ENCODE measurements around the gene SPAG4. TPM values are rescaled to one million over a fixed set of nuclear protein-coding genes. Genes with fewer than 3 reads are reported as not detected.

Gene SPAG4
- 2.7 and 12.2 TPM in 2 replicates for total RNA-seq

GRCh38 chr20:35615667-35616464, at the start of gene SPAG4:
Gene SPAG4, plus strand, starts transcription at chr20:35615829. Its CDS starts 175 bp downstream, at chr20:35616004.

GRCh38 chr20:35664466-35665206, 49.0 kb downstream of the SPAG4 start, which contains the start of the genes CPNE1 and RBM12:
Gene CPNE1, minus strand, starts transcription at chr20:35664900. Its CDS starts 31,977 bp downstream, at chr20:35632923.
Gene RBM12, minus strand, starts transcription at chr20:35664900. Its CDS starts 9,578 bp downstream, at chr20:35655322.

Small RNAs within 50 kb of the gene (small RNA-seq; reads per million reads assigned to genes)
- gene RNU6-759P (not detected), gene RPL37P1 (not detected)

Other genes with a start within 250 kb of the SPAG4 start
- gene UQCC1, start 203.9 kb upstream of the SPAG4 start, total RNA-seq: 18.1 and 22.4 TPM in 2 replicates
- under 0.01 TPM in 1 of 2 replicates, not detected in the other for gene GDF5, start 177.6 kb upstream of the SPAG4 start, total RNA-seq
- 13.9 and 16.1 TPM in 2 replicates for gene CEP250, start 160.2 kb upstream of the SPAG4 start, total RNA-seq
- gene C20orf173, start 86.2 kb upstream of the SPAG4 start, total RNA-seq: not detected in 2 replicates
- 382 and 490 TPM in 2 replicates for gene ERGIC3, start 73.8 kb upstream of the SPAG4 start, total RNA-seq
- 203 and 293 TPM in 2 replicates for gene CPNE1, start 49.1 kb downstream of the SPAG4 start, total RNA-seq
- gene RBM12, start 49.1 kb downstream of the SPAG4 start, total RNA-seq: 52.2 and 67.7 TPM in 2 replicates
- gene NFS1, start 83.5 kb downstream of the SPAG4 start, total RNA-seq: 25.5 and 31.7 TPM in 2 replicates
- gene ROMO1, start 83.6 kb downstream of the SPAG4 start, total RNA-seq: 148 and 264 TPM in 2 replicates
- gene RBM39, start 126.4 kb downstream of the SPAG4 start, total RNA-seq: 240 and 475 TPM in 2 replicates
- 29.1 and 29.3 TPM in 2 replicates for gene PHF20, start 156.2 kb downstream of the SPAG4 start, total RNA-seq